Neural progenitor cell (in vitro differentiated cells): Measurements from ENCODE around the gene CTF1. TPM values are rescaled to one million over a fixed set of nuclear protein-coding genes. Genes with fewer than 3 reads are reported as not detected.
"Not testable (repeated sequence)": the region's sequence is repeated elsewhere in the genome, so short reads cannot be mapped to it uniquely, and the experiment has no call there.

Experiments
- DNase-seq: peaks from one replicate; pipeline ENCODE4 v3.0.0-alpha.2; 2016; ENCODE audit warnings: low spot score
- H2AFZ ChIP-seq: fragments of 200-600 bp; sonication (generic); replicated peaks from 2 replicates; pipeline ENCODE4 v1.6.1; 2016; ENCODE audit warnings: antibody characterized with exemption
- H3F3A ChIP-seq: fragments of 200-600 bp; sonication (generic); 2 replicates; pipeline ENCODE4 v1.6.1; 2016; ENCODE audit warnings: antibody characterized with exemption, low read depth
- H3K27ac ChIP-seq: fragments of 200-600 bp; sonication (generic); 2 replicates; pipeline ENCODE4 v1.5.1; 2016; ENCODE audit warnings: mild to moderate bottlenecking
- H3K27me3 ChIP-seq: fragments of 200-600 bp; sonication (generic); 2 replicates; pipeline ENCODE4 v1.6.1; 2016; ENCODE audit warnings: mild to moderate bottlenecking, moderate library complexity
- H3K36me3 ChIP-seq: fragments of 200-600 bp; sonication (generic); 2 replicates; pipeline ENCODE4 v1.5.1; 2016
- H3K4me1 ChIP-seq: fragments of 200-600 bp; sonication (generic); 2 replicates; pipeline ENCODE4 v1.6.1; 2016; ENCODE audit warnings: mixed run types
- H3K4me2 ChIP-seq: fragments of 200-600 bp; sonication (generic); 2 replicates; pipeline ENCODE4 v1.6.1; 2016
- H3K4me3 ChIP-seq: fragments of 200-600 bp; sonication (generic); 2 replicates; pipeline ENCODE4 v1.5.1; 2016
- H3K79me2 ChIP-seq: fragments of 200-600 bp; sonication (generic); 2 replicates; pipeline ENCODE4 v1.6.1; 2016; ENCODE audit warnings: low read depth
- H3K9ac ChIP-seq: fragments of 200-600 bp; sonication (generic); 2 replicates; pipeline ENCODE4 v1.6.1; 2016
- H3K9me3 ChIP-seq: fragments of 200-600 bp; sonication (generic); 2 replicates; pipeline ENCODE4 v1.5.1; 2016; ENCODE audit warnings: low read depth
- H4K20me1 ChIP-seq: fragments of 200-600 bp; sonication (generic); 2 replicates; pipeline ENCODE4 v1.6.1; 2016; ENCODE audit warnings: low read depth
- H3K27ac Mint-ChIP-seq: 3 replicates; pipeline ENCODE4 v1.8.0; 2021; ENCODE audit warnings: mixed read lengths
- H3K27me3 Mint-ChIP-seq: 2 replicates; pipeline ENCODE4 v1.8.0; 2022; ENCODE audit warnings: low read depth, mild to moderate bottlenecking, inconsistent platforms, moderate library complexity, mixed read lengths; ENCODE audit not compliant: insufficient read depth
- H3K36me3 Mint-ChIP-seq: 3 replicates; pipeline ENCODE4 v1.8.0; 2021; ENCODE audit warnings: mixed read lengths
- H3K4me1 Mint-ChIP-seq: 3 replicates; pipeline ENCODE4 v1.8.0; 2021; ENCODE audit warnings: mixed read lengths
- H3K4me3 Mint-ChIP-seq: 3 replicates; pipeline ENCODE4 v1.8.0; 2021; ENCODE audit warnings: mild to moderate bottlenecking, moderate library complexity, mixed read lengths
- H3K9me3 Mint-ChIP-seq: 3 replicates; pipeline ENCODE4 v1.8.0; 2020; ENCODE audit warnings: mixed read lengths
- EZH2 ChIP-seq: fragments of 200-600 bp; sonication (generic); IDR thresholded peaks from 2 replicates; pipeline ENCODE4 v1.6.1; 2017; ENCODE audit warnings: antibody characterized with exemption, mild to moderate bottlenecking, moderate library complexity
- EZH2phosphoT487 ChIP-seq: fragments of 200-600 bp; sonication (generic); IDR thresholded peaks from 2 replicates; pipeline ENCODE4 v1.6.1; 2017; ENCODE audit warnings: antibody characterized with exemption
- total RNA-seq: library from RNA; depleted of rRNA; stranded (reverse); fragments of >200 nt; gene quantifications from 2 replicates; pipeline ENCODE4 v1.2.3, GENCODE V29; 2015; ENCODE audit warnings: low replicate concordance
- TF ChIP-seq, protein P1 (sequence below): fragments of 200-600 bp; sonication (generic); IDR thresholded peaks from 2 replicates; pipeline ENCODE4 v1.5.1; 2017; ENCODE audit warnings: antibody characterized with exemption, mild to moderate bottlenecking

The CTF1 gene
- total RNA-seq, 1 donor from 2014 or later = 0.39 TPM

DNA sequence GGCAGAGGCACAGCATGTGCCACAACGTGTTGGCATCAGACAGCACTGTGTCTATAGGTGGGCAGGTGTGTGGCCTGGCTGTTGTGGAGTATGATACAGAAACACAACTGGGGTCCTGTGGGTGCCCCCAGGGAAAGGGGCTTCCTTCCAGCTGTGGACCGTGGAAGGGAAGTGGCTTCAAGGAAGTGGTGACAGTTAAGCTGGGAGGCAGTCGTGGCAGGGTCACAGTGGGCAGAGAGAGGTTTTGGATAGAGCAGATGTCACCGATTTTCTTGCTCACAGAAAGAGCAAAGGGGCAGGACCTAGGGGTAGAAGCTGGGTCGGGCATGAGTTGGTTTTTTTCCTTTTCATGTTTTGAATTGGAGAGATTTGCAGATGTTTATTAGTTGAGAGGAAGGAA lies 41.3 kb downstream of the CTF1 start:
- Histone ChIP-seq H3F3A (peaks cover 24% of the 10 kb centered on the region), H3K4me3 (no peak overlapping the region), H3K79me2 (peaks cover 2% of the 10 kb centered on the region), H3K27me3 (no peaks in the 10 kb centered on the region), H3K9ac (no peak overlapping the region), H3K9me3 (no peaks in the 10 kb centered on the region), H3K4me1 (no peaks in the 10 kb centered on the region), H3K27ac (no peak overlapping the region), H3K4me2 (no peak overlapping the region), H2AFZ (no peak overlapping the region), H3K36me3 (no peaks in the 10 kb centered on the region), H4K20me1 (peaks cover 27% of the 10 kb centered on the region)
- Mint-ChIP-seq H3K36me3 (peaks cover 27% of the 10 kb centered on the region), H3K4me1 (peaks cover 15% of the 10 kb centered on the region), H3K4me3 (no peak overlapping the region), H3K27me3 (no peaks in the 10 kb centered on the region), H3K9me3 (no peaks in the 10 kb centered on the region), H3K27ac (peak overlapping the region; percentile 1)
- TF ChIP-seq EZH2 (no peak), EZH2phosphoT487 (no peak)
- TF ChIP-seq, protein P1, sequence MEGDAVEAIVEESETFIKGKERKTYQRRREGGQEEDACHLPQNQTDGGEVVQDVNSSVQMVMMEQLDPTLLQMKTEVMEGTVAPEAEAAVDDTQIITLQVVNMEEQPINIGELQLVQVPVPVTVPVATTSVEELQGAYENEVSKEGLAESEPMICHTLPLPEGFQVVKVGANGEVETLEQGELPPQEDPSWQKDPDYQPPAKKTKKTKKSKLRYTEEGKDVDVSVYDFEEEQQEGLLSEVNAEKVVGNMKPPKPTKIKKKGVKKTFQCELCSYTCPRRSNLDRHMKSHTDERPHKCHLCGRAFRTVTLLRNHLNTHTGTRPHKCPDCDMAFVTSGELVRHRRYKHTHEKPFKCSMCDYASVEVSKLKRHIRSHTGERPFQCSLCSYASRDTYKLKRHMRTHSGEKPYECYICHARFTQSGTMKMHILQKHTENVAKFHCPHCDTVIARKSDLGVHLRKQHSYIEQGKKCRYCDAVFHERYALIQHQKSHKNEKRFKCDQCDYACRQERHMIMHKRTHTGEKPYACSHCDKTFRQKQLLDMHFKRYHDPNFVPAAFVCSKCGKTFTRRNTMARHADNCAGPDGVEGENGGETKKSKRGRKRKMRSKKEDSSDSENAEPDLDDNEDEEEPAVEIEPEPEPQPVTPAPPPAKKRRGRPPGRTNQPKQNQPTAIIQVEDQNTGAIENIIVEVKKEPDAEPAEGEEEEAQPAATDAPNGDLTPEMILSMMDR = no peak
- DNase-seq = no peak

DNA sequence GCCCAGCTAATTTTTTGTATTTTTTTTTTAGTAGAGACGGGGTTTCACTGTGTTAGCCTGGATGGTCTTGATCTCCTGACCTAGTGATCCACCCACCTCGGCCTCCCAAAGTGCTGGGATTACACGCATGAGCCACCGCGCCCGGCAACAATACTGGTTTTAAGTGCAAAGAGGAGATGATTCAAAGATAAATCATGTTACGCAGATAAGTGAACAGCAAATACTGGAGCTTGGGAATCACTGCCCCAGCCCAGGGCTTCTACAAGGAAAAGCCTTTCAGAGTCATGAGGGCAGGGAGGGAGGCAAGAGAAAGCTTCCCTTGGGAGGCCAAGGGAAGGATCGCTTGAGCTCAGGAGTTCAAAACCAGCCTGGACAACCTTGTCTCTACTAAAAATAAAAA lies 43.2 kb downstream of the CTF1 start:
- not testable (repeated sequence) for H3K27ac ChIP-seq, H3K4me3 ChIP-seq, H3K27me3 ChIP-seq, H2AFZ ChIP-seq, H3K27me3 Mint-ChIP-seq, H3K9me3 ChIP-seq, H3K9me3 Mint-ChIP-seq, H3K36me3 ChIP-seq, H3K9ac ChIP-seq, H3K4me2 ChIP-seq, DNase-seq, H3K4me1 ChIP-seq
- Histone ChIP-seq H4K20me1 (peaks cover 29% of the 10 kb centered on the region), H3F3A (peaks cover 23% of the 10 kb centered on the region), H3K79me2 (peaks cover 10% of the 10 kb centered on the region)
- Mint-ChIP-seq H3K4me1 (peaks cover 17% of the 10 kb centered on the region), H3K4me3 (peak overlapping the region; percentile 46), H3K27ac (peak overlapping the region; percentile 93), H3K36me3 (peaks cover 36% of the 10 kb centered on the region)

DNA sequence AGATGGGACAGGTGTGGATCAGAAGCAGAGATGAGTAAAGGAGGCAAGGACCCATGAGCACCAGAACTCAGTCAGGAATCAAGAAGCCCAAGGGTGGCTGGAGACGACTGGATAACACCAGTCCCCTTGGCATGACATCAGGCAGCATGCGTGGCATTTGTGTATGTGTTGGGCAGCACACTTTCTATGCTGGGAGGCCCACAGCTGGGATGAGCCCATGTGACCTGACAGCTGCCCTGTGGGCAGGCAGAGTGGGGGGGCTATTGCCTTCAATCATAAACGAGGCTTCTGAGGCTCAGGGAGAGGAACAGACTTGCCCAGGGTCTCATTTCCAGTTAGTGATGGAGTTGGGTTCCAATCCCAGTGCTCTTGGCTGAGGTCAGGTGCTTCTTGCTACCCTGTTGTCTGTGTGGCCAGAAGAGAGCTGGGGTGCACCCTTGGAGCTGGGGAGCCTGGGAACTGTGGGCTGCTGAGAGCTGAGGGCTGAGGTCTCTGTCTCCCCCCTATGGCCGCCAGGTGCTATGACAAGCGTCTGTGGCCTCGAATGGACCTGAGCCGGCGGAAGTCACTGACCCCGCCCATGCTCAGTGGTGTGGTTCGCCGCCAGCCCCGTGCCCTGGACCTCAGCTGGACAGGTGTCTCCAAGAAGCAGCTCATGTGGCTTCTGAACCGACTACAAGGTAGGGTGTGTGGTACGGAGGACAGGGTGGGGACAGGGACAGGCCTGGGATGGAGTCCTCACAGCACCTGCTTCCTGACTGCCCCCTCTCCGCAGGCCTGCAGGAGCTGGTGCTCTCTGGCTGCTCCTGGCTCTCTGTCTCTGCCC lies 45.4 kb downstream of the CTF1 start:
- Mint-ChIP-seq H3K9me3 (no peaks in the 10 kb centered on the region), H3K27me3 (peaks cover 2% of the 10 kb centered on the region), H3K36me3 (peaks cover 32% of the 10 kb centered on the region), H3K27ac (peak overlapping the region; percentile 37), H3K4me3 (peak overlapping the region; percentile 11), H3K4me1 (peaks cover 25% of the 10 kb centered on the region)
- Histone ChIP-seq H3K4me3 (no peak overlapping the region), H3K79me2 (peaks cover 12% of the 10 kb centered on the region), H2AFZ (no peak overlapping the region), H3K4me2 (no peak overlapping the region), H3K36me3 (peaks cover 9% of the 10 kb centered on the region), H3K4me1 (no peaks in the 10 kb centered on the region), H3K9me3 (no peaks in the 10 kb centered on the region), H3K27me3 (no peaks in the 10 kb centered on the region), H4K20me1 (peaks cover 20% of the 10 kb centered on the region), H3F3A (peaks cover 39% of the 10 kb centered on the region), H3K27ac (peak overlapping the region; percentile 46), H3K9ac (no peak overlapping the region)
- DNase-seq = peak; percentile 83
- TF ChIP-seq EZH2phosphoT487 = no peak
- no peak for TF ChIP-seq EZH2
- TF ChIP-seq, protein P1 = peak; percentile 76

DNA sequence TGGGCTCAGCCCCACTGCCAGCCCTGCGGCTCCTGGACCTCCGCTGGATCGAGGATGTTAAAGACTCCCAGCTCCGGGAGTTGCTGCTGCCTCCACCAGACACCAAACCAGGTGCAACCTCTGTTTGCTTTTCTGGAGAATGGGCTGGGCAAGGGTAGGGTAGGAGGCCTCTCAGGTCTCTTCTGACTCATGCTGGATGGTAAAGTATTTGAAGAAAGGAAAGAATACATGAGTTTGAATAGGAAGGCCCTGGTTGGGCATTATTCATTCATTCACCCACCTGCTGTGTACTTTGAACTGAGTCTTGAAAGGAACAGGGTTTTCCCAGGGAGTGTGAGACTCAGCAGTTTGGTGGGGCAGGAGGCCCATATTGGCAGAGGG lies 46.0 kb downstream of the CTF1 start:
- H3K36me3 Mint-ChIP-seq = peaks cover 28% of the 10 kb centered on the region
- no peak overlapping the region for H2AFZ ChIP-seq
- H3K4me2 ChIP-seq = no peak overlapping the region
- no peaks in the 10 kb centered on the region for H3K27me3 ChIP-seq
- H4K20me1 ChIP-seq = peaks cover 20% of the 10 kb centered on the region
- H3K4me3 ChIP-seq = no peak overlapping the region
- H3K4me3 Mint-ChIP-seq = no peak overlapping the region
- peaks cover 12% of the 10 kb centered on the region for H3K79me2 ChIP-seq
- H3F3A ChIP-seq = peaks cover 42% of the 10 kb centered on the region
- no peaks in the 10 kb centered on the region for H3K9me3 Mint-ChIP-seq
- H3K4me1 Mint-ChIP-seq = peaks cover 28% of the 10 kb centered on the region
- peaks cover 9% of the 10 kb centered on the region for H3K36me3 ChIP-seq
- no peak for TF ChIP-seq EZH2
- TF ChIP-seq EZH2phosphoT487 = no peak
- TF ChIP-seq, protein P1 = no peak
- DNase-seq = no peak
- peaks cover 2% of the 10 kb centered on the region for H3K27me3 Mint-ChIP-seq
- H3K9ac ChIP-seq = no peak overlapping the region
- H3K9me3 ChIP-seq = no peaks in the 10 kb centered on the region
- no peak overlapping the region for H3K27ac ChIP-seq
- no peak overlapping the region for H3K27ac Mint-ChIP-seq
- H3K4me1 ChIP-seq = peaks cover 5% of the 10 kb centered on the region
